Activated CD4-positive, alpha-beta T cell treated with anti-CD3 and anti-CD28 coated beads, Interleukin-2, amount 10 ng/mL, durations not matched to agents 24 days and 14 days (primary cell): ENCODE results near the gene TLK1. TPM values are rescaled to one million over a fixed set of nuclear protein-coding genes. Genes with fewer than 3 reads are reported as not detected.
A peak's percentile ranks its signal among the peaks of the same experiment; 100 is the strongest.

ENCODE experiments used
- DNase-seq: peaks from one replicate; pipeline ENCODE4 v3.0.0; 2022
- H3K27ac Mint-ChIP-seq: one replicate; pipeline ENCODE4 v1.8.0; 2022; ENCODE audit warnings: mild to moderate bottlenecking, mixed read lengths
- H3K27me3 Mint-ChIP-seq: one replicate; pipeline ENCODE4 v1.8.0; 2022; ENCODE audit warnings: mixed read lengths
- H3K36me3 Mint-ChIP-seq: one replicate; pipeline ENCODE4 v1.8.0; 2022; ENCODE audit warnings: low read depth, mild to moderate bottlenecking, mixed read lengths
- H3K4me1 Mint-ChIP-seq: one replicate; pipeline ENCODE4 v1.8.0; 2021; ENCODE audit warnings: mixed read lengths
- H3K4me3 Mint-ChIP-seq: one replicate; pipeline ENCODE4 v1.8.0; 2022; ENCODE audit warnings: mild to moderate bottlenecking, moderate library complexity, mixed read lengths
- H3K9me3 Mint-ChIP-seq: one replicate; pipeline ENCODE4 v1.8.0; 2021; ENCODE audit warnings: mixed read lengths
- intact Hi-C: fragments of 100-400 bp; cut with micrococcal nuclease; formaldehyde crosslinking; loops from one replicate; pipeline ENCODE4 v1.15.1; 2023
- total RNA-seq: library from RNA; stranded (reverse); gene quantifications from 2 replicates; pipeline ENCODE4 v1.2.3, GENCODE V29; 2022

TLK1 gene
- total RNA-seq, 1 donor from 2014 or later: 94.9 TPM

DNA sequence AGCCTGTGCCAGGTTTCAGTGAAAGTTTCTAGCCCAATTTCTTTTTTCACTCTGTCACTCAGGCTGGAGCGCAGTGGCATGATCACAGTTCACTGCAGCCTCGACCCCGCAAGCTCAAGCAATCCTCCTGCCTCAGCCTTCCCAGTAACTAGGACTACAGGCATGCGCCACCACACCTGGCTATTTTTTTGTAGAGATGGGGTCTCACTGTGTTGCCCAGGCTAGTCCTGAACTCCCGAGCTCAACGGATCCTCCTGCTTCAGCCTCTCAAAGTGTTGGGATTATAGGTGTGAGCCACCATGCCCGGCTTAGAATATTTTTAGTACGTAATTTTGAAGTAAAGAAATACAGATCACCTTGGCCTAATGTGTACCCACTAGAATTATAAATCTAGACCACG lies 144.6 kb downstream of the TLK1 start:
- H3K27me3 Mint-ChIP-seq: no peaks in the 10 kb centered on the region
- H3K4me3 Mint-ChIP-seq: no peak overlapping the region
- H3K36me3 Mint-ChIP-seq: peaks cover 36% of the 10 kb centered on the region
- H3K4me1 Mint-ChIP-seq: peaks cover 11% of the 10 kb centered on the region
- H3K27ac Mint-ChIP-seq: no peak overlapping the region
- intact Hi-C loops: loop anchor here (5.0 kb wide), 2 partner anchors 121 to 301 kb away; no protein-coding TSS in a partner anchor
- peak; percentile 48 for DNase-seq
- no peaks in the 10 kb centered on the region for H3K9me3 Mint-ChIP-seq

DNA sequence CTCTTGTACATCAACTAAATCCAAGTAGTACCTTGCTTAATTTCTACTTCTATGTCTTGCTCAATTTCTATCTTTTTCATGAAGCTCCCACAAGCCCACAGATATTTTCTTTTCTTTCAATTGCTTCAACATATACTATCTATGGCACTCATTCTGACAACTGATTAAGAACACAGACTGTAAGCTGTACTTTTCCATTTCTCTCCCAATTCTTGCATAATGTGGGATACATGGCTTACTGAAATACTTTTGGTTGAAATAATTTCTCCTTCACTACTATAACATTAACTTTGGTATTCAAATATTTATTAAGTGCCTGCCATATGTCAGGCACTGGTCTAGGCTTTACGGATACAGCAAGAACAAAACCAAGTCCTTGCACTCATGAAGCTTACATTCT lies 146.8 kb downstream of the TLK1 start:
- no peak for DNase-seq
- Mint-ChIP-seq H3K27me3 (no peaks in the 10 kb centered on the region), H3K4me3 (no peak overlapping the region), H3K27ac (no peak overlapping the region), H3K4me1 (peaks cover 7% of the 10 kb centered on the region), H3K9me3 (no peaks in the 10 kb centered on the region), H3K36me3 (peaks cover 40% of the 10 kb centered on the region)
- intact Hi-C loops: no loop called here

DNA sequence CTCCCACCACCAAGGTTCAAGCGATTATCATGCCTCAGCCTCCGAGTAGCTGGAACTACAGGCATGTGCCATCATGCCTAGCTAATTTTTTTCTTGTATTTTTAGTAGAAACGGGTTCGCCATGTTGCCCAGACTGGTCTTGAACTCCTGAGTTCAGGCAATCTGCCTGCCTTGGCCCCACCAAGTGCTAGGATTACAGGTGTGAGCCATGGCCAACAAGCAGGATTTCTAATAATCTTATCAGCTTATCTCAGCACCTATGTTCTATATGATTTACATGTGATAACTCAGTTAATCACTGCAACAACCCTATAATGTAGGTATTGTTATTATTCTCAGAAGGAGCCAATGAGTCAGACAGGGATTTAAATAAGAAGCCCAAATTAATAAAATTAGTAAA lies 151.3 kb downstream of the TLK1 start:
- Mint-ChIP-seq H3K27ac (no peak overlapping the region), H3K27me3 (no peaks in the 10 kb centered on the region), H3K4me1 (peaks cover 5% of the 10 kb centered on the region), H3K9me3 (no peaks in the 10 kb centered on the region), H3K36me3 (peaks cover 52% of the 10 kb centered on the region), H3K4me3 (no peak overlapping the region)
- intact Hi-C loops: no loop called here
- no peak for DNase-seq

DNA sequence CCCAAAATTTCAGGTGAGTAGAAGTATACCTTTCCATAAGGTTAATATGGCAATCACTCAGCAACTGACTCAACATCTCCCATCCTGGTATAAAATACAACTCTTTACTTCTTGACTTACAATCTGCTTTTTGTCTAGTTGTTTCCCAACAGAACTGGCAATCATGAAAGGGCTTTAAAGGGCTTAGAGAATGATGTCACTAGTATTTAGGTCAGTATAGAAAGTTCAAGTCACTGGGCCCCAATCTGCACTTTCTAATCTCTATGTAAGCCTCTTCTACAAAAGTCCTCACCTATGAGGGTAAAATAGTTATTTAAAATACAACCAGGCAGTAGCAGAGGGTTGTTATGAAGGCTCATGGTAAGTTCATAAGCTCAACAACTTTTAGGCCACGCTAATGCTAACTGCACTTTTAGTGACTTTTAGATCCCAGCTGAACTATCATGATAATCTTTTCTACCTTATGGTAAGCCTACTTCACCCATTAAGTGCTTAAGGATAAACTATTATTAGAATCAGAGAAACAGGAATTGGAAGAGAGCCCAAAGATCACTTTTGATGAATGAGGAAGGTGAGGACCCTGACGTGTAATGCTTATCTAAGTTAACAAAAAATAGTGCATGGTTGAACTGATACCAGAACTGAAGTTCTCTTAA lies 152.0 kb downstream of the TLK1 start:
- H3K36me3 Mint-ChIP-seq: peaks cover 52% of the 10 kb centered on the region
- intact Hi-C loops: no loop called here
- H3K4me1 Mint-ChIP-seq: peaks cover 5% of the 10 kb centered on the region
- no peak overlapping the region for H3K27ac Mint-ChIP-seq
- H3K9me3 Mint-ChIP-seq: no peaks in the 10 kb centered on the region
- no peak overlapping the region for H3K4me3 Mint-ChIP-seq
- H3K27me3 Mint-ChIP-seq: no peaks in the 10 kb centered on the region
- DNase-seq: no peak

DNA sequence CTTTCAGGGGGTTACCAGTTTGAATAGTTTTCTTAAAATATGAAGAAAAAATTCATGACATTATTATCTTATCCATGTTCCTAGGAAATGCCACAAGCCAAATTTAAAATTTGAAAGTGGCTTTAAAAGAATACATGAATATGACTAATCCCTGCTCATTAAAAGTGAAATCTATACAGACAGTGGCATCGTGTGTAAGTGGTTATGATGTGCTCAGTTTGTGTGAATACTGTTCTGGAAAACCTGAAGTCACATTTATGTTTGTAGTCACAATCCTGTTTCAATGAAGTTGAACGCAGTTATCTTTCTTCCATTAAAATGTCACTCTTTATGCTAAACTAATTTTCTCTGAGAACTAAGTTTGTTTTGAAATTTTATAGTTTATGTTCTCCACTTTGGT lies 155.9 kb downstream of the TLK1 start:
- H3K27me3 Mint-ChIP-seq: no peaks in the 10 kb centered on the region
- intact Hi-C loops: no loop called here
- peak overlapping the region; percentile 66 for H3K27ac Mint-ChIP-seq
- no peak for DNase-seq
- H3K36me3 Mint-ChIP-seq: peaks cover 60% of the 10 kb centered on the region
- H3K4me3 Mint-ChIP-seq: no peak overlapping the region
- no peaks in the 10 kb centered on the region for H3K9me3 Mint-ChIP-seq
- peaks cover 5% of the 10 kb centered on the region for H3K4me1 Mint-ChIP-seq

DNA sequence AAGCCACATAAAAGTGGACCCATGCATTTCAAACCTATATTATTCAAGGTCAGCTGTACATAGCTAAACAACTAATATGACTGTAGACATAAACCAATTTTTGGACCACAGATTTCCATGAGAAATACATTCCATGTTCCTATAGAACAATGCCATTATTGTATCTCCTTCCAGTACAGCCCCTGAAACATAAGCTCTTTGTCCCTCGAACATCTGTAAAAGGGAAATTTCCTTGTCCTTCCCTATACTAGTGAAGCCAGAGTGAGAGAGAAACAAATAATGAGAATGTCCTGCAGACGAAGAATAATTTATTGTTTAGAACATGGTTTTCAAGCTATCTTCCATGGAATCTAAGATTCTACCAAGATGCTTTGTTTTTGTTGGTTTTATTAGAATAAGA lies 156.3 kb downstream of the TLK1 start:
- Mint-ChIP-seq H3K9me3 (no peaks in the 10 kb centered on the region), H3K27me3 (no peaks in the 10 kb centered on the region), H3K36me3 (peaks cover 60% of the 10 kb centered on the region), H3K4me3 (no peak overlapping the region), H3K27ac (peak overlapping the region; percentile 25), H3K4me1 (peaks cover 5% of the 10 kb centered on the region)
- no peak for DNase-seq
- intact Hi-C loops: no loop called here

DNA sequence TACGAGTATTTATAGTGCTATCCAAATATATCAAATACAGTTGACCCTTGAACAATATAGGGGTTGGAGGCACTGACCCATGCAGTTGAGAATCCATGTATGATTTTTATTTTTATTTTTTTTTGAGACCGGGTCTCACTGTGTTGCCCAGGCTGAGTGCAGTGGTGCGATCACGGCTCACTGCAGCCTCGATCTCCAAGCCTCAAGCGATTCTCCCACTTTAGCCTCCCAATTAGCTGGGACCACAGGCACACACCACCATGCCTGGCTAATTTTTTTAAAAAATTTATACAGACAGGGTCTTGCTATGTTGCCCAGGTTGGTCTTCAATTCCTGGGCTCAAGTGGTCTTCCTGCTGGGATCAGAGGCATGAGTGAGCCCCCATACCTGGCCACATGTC lies 161.0 kb downstream of the TLK1 start:
- no peak for DNase-seq
- Mint-ChIP-seq H3K27me3 (no peaks in the 10 kb centered on the region), H3K4me3 (no peak overlapping the region), H3K27ac (no peak overlapping the region), H3K4me1 (no peaks in the 10 kb centered on the region), H3K36me3 (peaks cover 57% of the 10 kb centered on the region), H3K9me3 (no peaks in the 10 kb centered on the region)
- intact Hi-C loops: no loop called here

DNA sequence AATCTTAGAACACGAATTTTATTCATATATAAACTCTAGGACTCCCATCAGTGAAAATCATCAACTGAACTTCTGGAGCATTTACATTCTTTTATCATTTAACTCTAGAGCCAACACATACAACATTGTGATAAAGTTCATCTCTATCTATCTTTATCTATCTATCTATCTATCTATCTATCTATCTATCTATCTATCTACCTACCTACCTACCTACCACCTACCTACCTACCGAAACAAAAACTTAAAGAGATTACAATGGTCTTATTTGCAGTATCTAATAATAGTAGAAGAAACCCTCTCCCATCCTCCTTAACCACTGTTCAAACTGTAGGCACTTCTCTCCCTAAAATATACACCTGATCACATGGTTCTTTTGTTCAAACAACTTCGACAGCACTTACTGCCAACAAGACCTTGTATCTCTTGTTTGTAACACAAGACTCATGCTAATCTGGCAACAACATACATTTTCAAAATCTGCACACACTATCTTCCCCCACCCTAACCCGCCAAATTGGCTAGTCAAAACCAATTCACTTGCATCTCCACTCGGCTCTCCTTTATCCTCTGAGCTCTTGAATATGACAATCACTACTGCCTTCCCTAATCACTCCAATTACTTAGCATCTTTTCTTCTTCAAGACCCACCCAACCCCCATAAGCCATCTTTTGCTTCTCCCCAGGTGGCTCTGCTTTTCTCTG lies 162.6 kb downstream of the TLK1 start:
- peak; percentile 43 for DNase-seq
- H3K4me3 Mint-ChIP-seq: no peak overlapping the region
- H3K27ac Mint-ChIP-seq: no peak overlapping the region
- H3K36me3 Mint-ChIP-seq: peaks cover 59% of the 10 kb centered on the region
- H3K4me1 Mint-ChIP-seq: no peaks in the 10 kb centered on the region
- H3K27me3 Mint-ChIP-seq: no peaks in the 10 kb centered on the region
- intact Hi-C loops: no loop called here
- H3K9me3 Mint-ChIP-seq: no peaks in the 10 kb centered on the region

DNA sequence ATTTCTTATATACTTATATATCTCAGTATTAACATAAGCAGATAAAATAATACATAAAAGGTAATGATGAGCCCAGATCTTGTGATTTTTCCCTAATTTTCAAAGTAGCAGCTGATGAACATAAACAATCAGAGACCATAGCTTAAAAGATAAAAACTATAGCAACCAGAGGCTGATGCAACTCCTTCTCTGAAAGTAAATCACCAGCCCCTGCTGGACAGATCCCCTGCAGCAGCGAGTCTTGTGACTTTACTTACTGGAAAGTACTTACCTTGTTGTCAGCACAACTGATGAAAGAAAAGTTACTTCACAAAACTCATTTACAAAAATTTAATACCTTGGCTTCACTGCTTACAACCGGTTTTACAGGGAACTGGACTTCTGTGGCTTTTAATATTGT lies 164.4 kb downstream of the TLK1 start:
- intact Hi-C loops: no loop called here

DNA sequence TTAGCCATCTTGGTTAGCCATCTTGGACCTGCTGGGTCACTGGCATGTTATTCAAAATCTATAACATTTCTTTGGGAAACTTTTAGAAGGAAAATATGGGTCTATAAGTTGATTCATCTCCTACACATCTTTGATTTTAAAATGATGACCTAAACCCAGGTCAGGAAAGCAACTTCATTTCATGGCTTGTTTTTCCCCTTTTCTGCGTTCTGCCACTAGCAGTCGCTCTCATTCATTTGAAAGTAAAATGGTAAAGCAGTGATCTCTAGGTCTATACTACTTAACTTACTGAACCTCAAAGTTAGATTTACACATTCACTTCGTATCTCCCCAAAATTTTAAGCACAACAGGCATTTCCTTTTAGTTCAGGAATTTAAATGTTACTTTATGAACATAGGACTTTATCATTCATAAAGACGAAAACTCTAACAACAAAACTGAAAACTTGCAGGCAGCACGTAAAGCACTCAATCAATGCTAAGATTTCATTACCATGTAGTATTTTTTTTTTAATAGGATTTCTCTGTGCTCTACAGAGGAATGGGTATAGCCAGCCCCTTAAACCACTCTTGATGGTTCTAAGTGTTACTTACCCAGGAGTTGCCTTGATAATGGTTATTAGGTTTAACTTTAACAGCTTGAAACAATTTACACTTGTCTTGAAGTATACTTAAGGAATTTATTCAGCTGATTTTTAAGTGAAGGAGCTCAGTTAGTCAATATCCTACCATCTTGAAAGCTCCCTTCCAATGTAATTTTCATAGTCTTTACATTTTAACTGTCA lies 169.1 kb downstream of the TLK1 start:
- Mint-ChIP-seq H3K36me3 (peaks cover 47% of the 10 kb centered on the region), H3K4me1 (peaks cover 2% of the 10 kb centered on the region), H3K9me3 (no peaks in the 10 kb centered on the region), H3K4me3 (no peak overlapping the region), H3K27ac (no peak overlapping the region), H3K27me3 (no peaks in the 10 kb centered on the region)
- intact Hi-C loops: no loop called here
- no peak for DNase-seq

More for the DNA sequence above, 164.4 kb downstream of the TLK1 start:
- Mint-ChIP-seq H3K27me3 (no peaks in the 10 kb centered on the region), H3K4me3 (no peak overlapping the region), H3K27ac (no peak overlapping the region), H3K4me1 (peaks cover 2% of the 10 kb centered on the region), H3K36me3 (peaks cover 61% of the 10 kb centered on the region), H3K9me3 (no peaks in the 10 kb centered on the region)
- DNase-seq: no peak

DNA sequence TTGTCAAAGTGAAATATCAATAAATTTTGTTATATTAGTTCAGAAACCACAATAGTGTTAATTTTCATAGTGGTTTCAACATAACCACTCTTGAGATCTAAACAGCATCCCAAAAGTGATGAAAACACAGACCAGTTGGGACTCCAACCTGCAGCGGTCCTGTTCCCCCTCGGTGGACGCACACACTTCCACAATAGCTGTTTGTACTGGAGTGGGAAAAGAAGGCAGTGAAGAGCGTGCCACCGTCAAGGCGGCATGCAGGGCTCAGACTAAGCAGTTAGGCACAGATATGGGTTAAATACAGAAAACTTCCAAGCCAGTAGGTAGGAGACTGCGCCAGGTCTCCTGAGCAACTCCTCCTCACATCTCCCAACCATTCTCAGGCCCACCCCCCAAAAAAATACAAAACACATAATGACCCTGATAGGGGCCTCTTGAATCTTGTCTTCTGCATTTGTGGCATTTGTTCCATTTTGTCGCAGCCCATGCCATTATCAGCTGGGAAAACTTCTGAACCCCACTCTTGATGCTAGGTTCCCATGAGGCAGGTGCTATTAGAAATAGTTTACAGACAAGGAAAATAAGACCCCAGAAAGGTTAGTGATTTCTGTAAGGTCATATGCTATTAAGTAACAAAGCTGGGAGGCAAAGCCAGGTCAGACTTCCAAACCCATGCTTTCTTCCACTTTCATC lies 174.0 kb downstream of the TLK1 start:
- intact Hi-C loops: no loop called here
- H3K36me3 Mint-ChIP-seq: peaks cover 19% of the 10 kb centered on the region
- no peaks in the 10 kb centered on the region for H3K9me3 Mint-ChIP-seq
- peak; percentile 28 for DNase-seq
- H3K4me1 Mint-ChIP-seq: peaks cover 2% of the 10 kb centered on the region
- H3K27ac Mint-ChIP-seq: no peak overlapping the region
- H3K27me3 Mint-ChIP-seq: peaks cover 4% of the 10 kb centered on the region
- H3K4me3 Mint-ChIP-seq: no peak overlapping the region

DNA sequence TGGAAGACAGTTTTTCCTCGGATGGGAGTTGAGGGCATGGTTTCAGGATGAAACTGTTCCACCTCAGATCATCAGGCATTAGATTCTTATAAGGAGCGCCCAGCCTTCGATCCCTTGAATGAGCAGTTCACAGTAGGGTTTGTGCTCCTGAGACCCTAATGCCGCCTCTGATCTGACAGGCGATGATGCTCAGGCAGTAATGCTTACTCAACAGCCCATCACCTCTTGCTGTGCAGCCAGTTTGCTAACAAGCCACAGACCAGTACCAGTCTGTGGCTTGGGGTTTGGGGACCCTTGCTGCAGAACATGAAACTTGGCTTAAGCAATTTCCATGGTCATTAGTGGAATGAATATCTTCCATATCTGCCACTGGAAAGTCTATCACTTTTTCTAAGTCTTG lies 175.3 kb downstream of the TLK1 start:
- no peak overlapping the region for H3K4me3 Mint-ChIP-seq
- intact Hi-C loops: no loop called here
- H3K4me1 Mint-ChIP-seq: no peaks in the 10 kb centered on the region
- H3K9me3 Mint-ChIP-seq: no peaks in the 10 kb centered on the region
- H3K36me3 Mint-ChIP-seq: peaks cover 12% of the 10 kb centered on the region
- no peak for DNase-seq
- H3K27ac Mint-ChIP-seq: no peak overlapping the region
- peaks cover 4% of the 10 kb centered on the region for H3K27me3 Mint-ChIP-seq

DNA sequence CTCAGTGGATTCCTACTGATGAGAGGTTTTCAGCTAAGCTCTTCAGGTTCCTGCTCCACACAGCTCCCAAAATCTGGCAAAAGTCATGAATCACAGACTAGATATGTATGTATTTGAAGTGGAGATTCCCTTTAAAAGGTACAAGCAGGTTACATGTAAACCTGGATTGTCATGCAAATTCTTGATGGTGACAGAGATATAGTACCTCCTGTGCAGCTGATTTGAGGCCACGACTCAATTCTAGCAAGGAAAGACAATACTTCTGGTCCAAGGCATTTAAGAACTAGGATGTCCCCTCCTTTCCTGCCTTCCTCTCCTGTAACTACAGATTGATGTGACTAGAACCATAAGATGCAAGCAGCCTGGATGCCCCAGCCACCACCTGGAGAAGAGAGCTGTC lies 176.6 kb downstream of the TLK1 start:
- peaks cover 12% of the 10 kb centered on the region for H3K36me3 Mint-ChIP-seq
- H3K27ac Mint-ChIP-seq: no peak overlapping the region
- DNase-seq: no peak
- no peak overlapping the region for H3K4me3 Mint-ChIP-seq
- intact Hi-C loops: no loop called here
- H3K9me3 Mint-ChIP-seq: no peaks in the 10 kb centered on the region
- peaks cover 4% of the 10 kb centered on the region for H3K27me3 Mint-ChIP-seq
- H3K4me1 Mint-ChIP-seq: no peaks in the 10 kb centered on the region

DNA sequence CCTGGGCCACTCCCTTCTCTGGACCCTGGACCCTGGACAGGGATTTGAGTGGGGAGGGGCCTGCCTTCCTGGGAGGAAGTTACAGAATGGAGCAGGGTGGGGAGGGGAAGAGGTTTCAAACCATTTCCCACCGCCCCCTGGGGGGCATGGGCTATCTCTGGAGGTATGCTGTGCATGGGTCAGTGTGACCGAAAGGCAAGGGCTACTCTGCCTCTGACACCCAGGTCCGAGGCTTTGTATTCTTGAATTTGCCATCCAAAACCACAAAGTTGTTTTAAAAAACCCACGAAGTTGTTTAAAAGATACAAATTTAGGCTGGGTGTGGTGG lies 184.8 kb downstream of the TLK1 start:
- H3K9me3 Mint-ChIP-seq: no peaks in the 10 kb centered on the region
- H3K36me3 Mint-ChIP-seq: no peaks in the 10 kb centered on the region
- H3K4me3 Mint-ChIP-seq: no peak overlapping the region
- peaks cover 10% of the 10 kb centered on the region for H3K4me1 Mint-ChIP-seq
- H3K27me3 Mint-ChIP-seq: peaks cover 3% of the 10 kb centered on the region
- H3K27ac Mint-ChIP-seq: no peak overlapping the region
- DNase-seq: no peak
- intact Hi-C loops: no loop called here
